Measurements from ENCODE around the gene TMEM273. TPM values are rescaled to one million over a fixed set of nuclear protein-coding genes. Genes with fewer than 3 reads are reported as not detected.

TMEM273 gene
- total RNA-seq, 1 donor from 2014 or later = not detected

DNA sequence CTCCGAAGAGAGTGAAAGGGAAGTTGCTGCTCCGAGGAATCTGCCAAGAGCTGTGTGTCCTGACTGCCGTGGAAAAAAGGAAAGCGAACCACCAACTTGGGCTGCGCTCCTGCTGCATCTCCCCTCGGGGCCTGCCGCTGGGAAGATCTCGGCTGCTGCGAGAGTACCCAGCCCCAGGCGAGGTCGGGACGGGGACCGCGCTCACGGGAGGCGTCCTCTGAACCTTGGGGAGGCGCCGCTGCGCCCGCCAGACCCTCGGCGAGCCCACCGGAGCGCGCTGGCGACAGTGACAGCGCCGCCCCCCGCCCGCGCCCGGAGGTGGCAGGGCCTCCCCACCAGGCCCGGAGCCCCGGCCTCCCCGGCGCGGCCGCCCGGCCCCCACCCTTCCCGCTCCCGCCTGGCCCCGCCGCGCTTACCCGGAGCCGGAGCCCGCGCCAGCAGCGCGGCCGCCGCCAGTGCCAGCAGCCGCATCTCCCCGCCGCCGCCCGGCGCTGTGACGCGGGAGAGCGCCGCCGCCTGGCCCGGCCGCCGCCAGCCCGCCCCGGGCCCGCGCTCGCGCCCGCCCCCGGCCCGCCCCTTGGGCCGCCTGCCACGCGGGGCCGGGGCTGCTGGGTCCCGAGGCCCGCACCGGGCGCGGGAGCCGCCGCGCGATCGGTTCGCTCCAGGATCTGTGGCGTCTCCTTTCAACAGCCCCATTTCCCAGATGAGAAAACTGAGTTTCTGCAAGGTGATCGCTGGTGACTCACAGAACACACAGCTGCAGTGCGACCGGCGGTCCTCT, 73.0 kb downstream of the TMEM273 start, which contains the start of gene VSTM4:
Gene VSTM4 (minus strand): TSS at position 508 of the 781 bp plus-strand sequence. CDS start 37 bp downstream, at position 471.
- Mint-ChIP-seq H3K4me1 (ENCODE audit: unreplicated experiment) (peaks cover 4% of the 10 kb centered on the region), H3K9me3 (ENCODE audit: unreplicated experiment) (no peaks in the 10 kb centered on the region), H3K36me3 (ENCODE audit: unreplicated experiment) (no peaks in the 10 kb centered on the region), H3K27me3 (ENCODE audit: unreplicated experiment) (peaks cover 30% of the 10 kb centered on the region), H3K27ac (ENCODE audit: unreplicated experiment) (no peak within 1 kb of the TSS), H3K4me3 (ENCODE audit: unreplicated experiment) (peak within 1 kb of the TSS; percentile 67)
- TF ChIP-seq, protein P1, sequence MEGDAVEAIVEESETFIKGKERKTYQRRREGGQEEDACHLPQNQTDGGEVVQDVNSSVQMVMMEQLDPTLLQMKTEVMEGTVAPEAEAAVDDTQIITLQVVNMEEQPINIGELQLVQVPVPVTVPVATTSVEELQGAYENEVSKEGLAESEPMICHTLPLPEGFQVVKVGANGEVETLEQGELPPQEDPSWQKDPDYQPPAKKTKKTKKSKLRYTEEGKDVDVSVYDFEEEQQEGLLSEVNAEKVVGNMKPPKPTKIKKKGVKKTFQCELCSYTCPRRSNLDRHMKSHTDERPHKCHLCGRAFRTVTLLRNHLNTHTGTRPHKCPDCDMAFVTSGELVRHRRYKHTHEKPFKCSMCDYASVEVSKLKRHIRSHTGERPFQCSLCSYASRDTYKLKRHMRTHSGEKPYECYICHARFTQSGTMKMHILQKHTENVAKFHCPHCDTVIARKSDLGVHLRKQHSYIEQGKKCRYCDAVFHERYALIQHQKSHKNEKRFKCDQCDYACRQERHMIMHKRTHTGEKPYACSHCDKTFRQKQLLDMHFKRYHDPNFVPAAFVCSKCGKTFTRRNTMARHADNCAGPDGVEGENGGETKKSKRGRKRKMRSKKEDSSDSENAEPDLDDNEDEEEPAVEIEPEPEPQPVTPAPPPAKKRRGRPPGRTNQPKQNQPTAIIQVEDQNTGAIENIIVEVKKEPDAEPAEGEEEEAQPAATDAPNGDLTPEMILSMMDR (IDR thresholded peaks at IDR 0.05) = peak; percentile 9
- peak; percentile 83 for DNase-seq (ENCODE audit: extremely low spot score, unreplicated experiment)

DNA sequence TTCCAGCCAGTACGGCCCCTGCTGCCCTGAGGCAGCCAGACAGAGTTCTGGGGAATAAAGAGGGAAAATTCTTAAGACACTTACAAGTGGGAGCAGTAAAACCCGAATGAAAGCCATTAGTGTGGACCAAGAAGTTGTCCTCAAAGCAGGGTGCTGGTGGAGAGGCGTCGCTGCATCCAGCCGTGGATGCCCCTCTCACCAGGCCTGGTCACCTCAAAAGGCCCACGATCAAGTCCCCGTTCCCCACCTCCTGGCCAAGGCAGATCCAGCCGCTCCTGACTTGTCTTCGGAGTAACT, 73.5 kb downstream of the TMEM273 start:
- H3K4me1 Mint-ChIP-seq (ENCODE audit: unreplicated experiment) = peaks cover 10% of the 10 kb centered on the region
- peaks cover 28% of the 10 kb centered on the region for H3K27me3 Mint-ChIP-seq (ENCODE audit: unreplicated experiment)
- no peaks in the 10 kb centered on the region for H3K36me3 Mint-ChIP-seq (ENCODE audit: unreplicated experiment)
- TF ChIP-seq, protein P1 (IDR thresholded peaks at IDR 0.05) = no peak
- H3K4me3 Mint-ChIP-seq (ENCODE audit: unreplicated experiment) = peak overlapping the region; percentile 67
- H3K27ac Mint-ChIP-seq (ENCODE audit: unreplicated experiment) = no peak overlapping the region
- no peaks in the 10 kb centered on the region for H3K9me3 Mint-ChIP-seq (ENCODE audit: unreplicated experiment)
- no peak for DNase-seq (ENCODE audit: extremely low spot score, unreplicated experiment)

DNA sequence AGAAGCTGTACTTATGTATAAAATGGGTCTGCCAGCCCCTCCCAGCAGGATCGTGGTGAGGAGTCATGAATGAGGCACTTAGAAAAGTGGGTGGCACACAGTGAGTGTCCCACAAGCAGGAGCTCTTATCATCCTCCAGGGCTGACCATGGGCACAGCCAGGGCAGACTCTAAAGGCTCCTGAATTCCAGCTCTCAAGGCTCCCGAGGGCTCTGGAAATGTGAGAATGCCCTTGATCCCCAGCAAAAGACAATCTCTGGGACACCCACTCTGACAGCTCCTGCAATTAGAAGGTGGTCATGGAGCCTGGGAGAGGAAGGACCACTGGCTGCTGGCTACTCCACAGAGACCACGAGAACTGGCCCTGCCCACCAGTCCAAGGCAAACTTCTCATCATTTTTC, 74.5 kb downstream of the TMEM273 start:
- DNase-seq (ENCODE audit: extremely low spot score, unreplicated experiment) = no peak
- Mint-ChIP-seq H3K9me3 (ENCODE audit: unreplicated experiment) (no peaks in the 10 kb centered on the region), H3K27me3 (ENCODE audit: unreplicated experiment) (peaks cover 23% of the 10 kb centered on the region), H3K36me3 (ENCODE audit: unreplicated experiment) (no peaks in the 10 kb centered on the region), H3K4me1 (ENCODE audit: unreplicated experiment) (peaks cover 12% of the 10 kb centered on the region), H3K27ac (ENCODE audit: unreplicated experiment) (no peak overlapping the region), H3K4me3 (ENCODE audit: unreplicated experiment) (no peak overlapping the region)
- TF ChIP-seq, protein P1 (IDR thresholded peaks at IDR 0.05) = no peak

DNA sequence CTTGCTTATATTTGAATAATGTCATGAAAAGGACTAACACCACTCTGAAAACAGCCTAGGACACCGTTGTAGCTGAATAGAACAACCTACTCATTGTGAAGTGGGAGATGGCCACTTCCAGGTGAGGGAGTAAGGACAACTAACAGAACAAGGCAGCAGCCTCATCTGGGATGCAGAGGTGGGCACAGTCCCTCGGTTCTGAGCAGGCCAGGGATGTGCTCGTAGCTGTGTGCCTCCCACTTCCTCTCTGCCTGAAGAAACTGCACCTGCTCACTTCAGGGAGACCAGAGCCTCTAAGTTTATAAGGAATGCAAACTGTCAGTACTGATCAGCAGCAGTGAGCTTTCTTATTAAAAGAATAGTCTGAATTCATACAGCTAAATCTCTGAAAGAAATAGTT, 75.3 kb downstream of the TMEM273 start:
- Mint-ChIP-seq H3K4me3 (ENCODE audit: unreplicated experiment) (no peak overlapping the region), H3K4me1 (ENCODE audit: unreplicated experiment) (peaks cover 12% of the 10 kb centered on the region), H3K9me3 (ENCODE audit: unreplicated experiment) (no peaks in the 10 kb centered on the region), H3K36me3 (ENCODE audit: unreplicated experiment) (no peaks in the 10 kb centered on the region), H3K27me3 (ENCODE audit: unreplicated experiment) (peaks cover 22% of the 10 kb centered on the region), H3K27ac (ENCODE audit: unreplicated experiment) (no peak overlapping the region)
- DNase-seq (ENCODE audit: extremely low spot score, unreplicated experiment) = peak; percentile 46
- TF ChIP-seq, protein P1 (IDR thresholded peaks at IDR 0.05) = no peak

DNA sequence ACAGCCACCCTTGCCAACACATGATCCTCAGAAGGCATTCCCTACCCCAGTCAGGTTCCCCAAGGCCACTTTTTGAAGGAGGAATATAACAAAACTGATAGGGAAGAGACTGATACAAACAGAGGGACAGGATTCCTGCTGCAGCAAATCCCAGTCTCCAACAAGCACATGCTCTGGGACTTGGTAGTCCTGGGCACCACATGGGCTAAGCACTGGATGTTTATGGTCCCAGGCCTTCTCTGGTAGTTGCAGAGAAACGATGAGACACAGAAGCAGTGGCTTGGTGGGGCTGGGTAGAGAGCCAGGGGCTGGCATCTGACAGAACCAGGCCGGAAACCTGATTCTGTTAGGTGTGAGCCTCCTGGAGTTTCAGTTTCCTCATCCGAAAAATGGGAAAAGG, 76.1 kb downstream of the TMEM273 start:
- H3K4me3 Mint-ChIP-seq (ENCODE audit: unreplicated experiment) = no peak overlapping the region
- H3K27me3 Mint-ChIP-seq (ENCODE audit: unreplicated experiment) = peaks cover 17% of the 10 kb centered on the region
- no peaks in the 10 kb centered on the region for H3K36me3 Mint-ChIP-seq (ENCODE audit: unreplicated experiment)
- H3K9me3 Mint-ChIP-seq (ENCODE audit: unreplicated experiment) = no peaks in the 10 kb centered on the region
- peaks cover 12% of the 10 kb centered on the region for H3K4me1 Mint-ChIP-seq (ENCODE audit: unreplicated experiment)
- no peak overlapping the region for H3K27ac Mint-ChIP-seq (ENCODE audit: unreplicated experiment)
- TF ChIP-seq, protein P1 (IDR thresholded peaks at IDR 0.05) = no peak
- DNase-seq (ENCODE audit: extremely low spot score, unreplicated experiment) = no peak
